Chondrocyte (in vitro differentiated cells): Measurements from ENCODE around the gene TDRD12. TPM values are rescaled to one million over a fixed set of nuclear protein-coding genes. Genes with fewer than 3 reads are reported as not detected.

Experiments
- DNase-seq: peaks from one replicate; pipeline ENCODE4 v3.0.0; 2021; ENCODE audit warnings: mixed read lengths, low spot score
- H3K27ac Mint-ChIP-seq: one replicate; pipeline ENCODE4 v1.8.0; 2021; ENCODE audit warnings: mild to moderate bottlenecking, moderate library complexity, mixed read lengths; ENCODE audit not compliant: unreplicated experiment
- H3K27me3 Mint-ChIP-seq: 2 replicates; pipeline ENCODE4 v1.8.0; 2021; ENCODE audit warnings: low read depth, mixed read lengths
- H3K36me3 Mint-ChIP-seq: 2 replicates; pipeline ENCODE4 v1.8.0; 2021; ENCODE audit warnings: low read depth, mixed read lengths
- H3K4me1 Mint-ChIP-seq: 2 replicates; pipeline ENCODE4 v1.8.0; 2021; ENCODE audit warnings: low read depth, mild to moderate bottlenecking, mixed read lengths
- H3K4me3 Mint-ChIP-seq: one replicate; pipeline ENCODE4 v1.8.0; 2021; ENCODE audit warnings: mild to moderate bottlenecking, moderate library complexity, mixed read lengths; ENCODE audit not compliant: unreplicated experiment
- H3K9me3 Mint-ChIP-seq: 2 replicates; pipeline ENCODE4 v1.8.0; 2021; ENCODE audit warnings: low read depth, mixed read lengths
- total RNA-seq: library from RNA; stranded (reverse); gene quantifications from 3 replicates; pipeline ENCODE4 v1.2.1, GENCODE V29; 2021
- TF ChIP-seq, protein P1 (sequence below): fragments of 200-600 bp; sonication (generic); IDR thresholded peaks from 2 replicates; pipeline ENCODE4 v1.5.0; 2021; ENCODE audit warnings: antibody characterized with exemption, mild to moderate bottlenecking, moderate library complexity

The TDRD12 gene
- total RNA-seq, 1 donor from 2014 or later: 0.22 TPM

DNA sequence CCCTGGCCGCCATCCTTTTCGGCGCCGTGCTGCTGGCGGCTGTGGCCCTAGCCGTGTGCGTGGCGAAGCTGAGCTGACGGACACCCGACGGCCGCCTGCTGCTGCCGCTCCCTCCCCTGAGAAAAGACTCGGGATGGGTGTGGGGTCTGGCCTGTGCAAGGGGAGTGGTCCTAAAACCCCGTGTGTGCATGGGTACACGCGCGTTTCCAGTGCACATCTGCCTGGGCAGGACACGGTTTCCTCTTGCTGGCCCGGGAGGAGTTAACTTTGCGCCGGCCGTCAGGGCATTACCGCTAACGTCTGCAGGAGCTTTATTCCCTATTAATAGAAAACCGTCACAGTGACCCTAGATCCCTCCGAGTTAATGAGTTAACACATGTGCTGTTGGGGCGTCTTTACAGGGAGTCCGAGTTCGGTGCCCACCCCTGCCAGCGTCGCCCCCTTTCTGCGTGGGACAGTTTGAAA lies 42.6 kb upstream of the TDRD12 start:
- TF ChIP-seq, protein P1, sequence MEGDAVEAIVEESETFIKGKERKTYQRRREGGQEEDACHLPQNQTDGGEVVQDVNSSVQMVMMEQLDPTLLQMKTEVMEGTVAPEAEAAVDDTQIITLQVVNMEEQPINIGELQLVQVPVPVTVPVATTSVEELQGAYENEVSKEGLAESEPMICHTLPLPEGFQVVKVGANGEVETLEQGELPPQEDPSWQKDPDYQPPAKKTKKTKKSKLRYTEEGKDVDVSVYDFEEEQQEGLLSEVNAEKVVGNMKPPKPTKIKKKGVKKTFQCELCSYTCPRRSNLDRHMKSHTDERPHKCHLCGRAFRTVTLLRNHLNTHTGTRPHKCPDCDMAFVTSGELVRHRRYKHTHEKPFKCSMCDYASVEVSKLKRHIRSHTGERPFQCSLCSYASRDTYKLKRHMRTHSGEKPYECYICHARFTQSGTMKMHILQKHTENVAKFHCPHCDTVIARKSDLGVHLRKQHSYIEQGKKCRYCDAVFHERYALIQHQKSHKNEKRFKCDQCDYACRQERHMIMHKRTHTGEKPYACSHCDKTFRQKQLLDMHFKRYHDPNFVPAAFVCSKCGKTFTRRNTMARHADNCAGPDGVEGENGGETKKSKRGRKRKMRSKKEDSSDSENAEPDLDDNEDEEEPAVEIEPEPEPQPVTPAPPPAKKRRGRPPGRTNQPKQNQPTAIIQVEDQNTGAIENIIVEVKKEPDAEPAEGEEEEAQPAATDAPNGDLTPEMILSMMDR: peak; percentile 3
- H3K9me3 Mint-ChIP-seq: no peaks in the 10 kb centered on the region
- peak overlapping the region; percentile 15 for H3K4me3 Mint-ChIP-seq
- peaks cover 9% of the 10 kb centered on the region for H3K27me3 Mint-ChIP-seq
- peaks cover 22% of the 10 kb centered on the region for H3K4me1 Mint-ChIP-seq
- no peak overlapping the region for H3K27ac Mint-ChIP-seq
- no peaks in the 10 kb centered on the region for H3K36me3 Mint-ChIP-seq
- DNase-seq: no peak

DNA sequence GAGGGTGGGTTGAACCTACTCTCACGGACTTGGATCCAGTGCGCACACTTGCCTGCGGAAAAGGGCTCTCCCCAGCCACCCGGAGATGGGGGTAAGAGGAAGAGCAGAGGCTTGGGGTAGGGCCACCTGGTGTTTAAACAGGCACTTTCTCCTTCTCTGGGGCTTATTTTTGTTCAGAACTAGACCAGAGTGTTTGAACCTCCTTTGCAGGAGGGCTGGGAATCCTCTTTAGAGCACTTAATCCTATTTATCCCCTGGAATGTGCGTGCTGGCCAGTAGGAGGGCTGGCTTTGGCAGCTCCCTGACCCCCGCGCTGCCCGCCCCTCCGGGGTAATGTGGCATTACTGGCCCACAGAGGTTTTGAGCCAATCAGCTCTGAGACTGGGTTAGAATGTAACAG lies 41.9 kb upstream of the TDRD12 start:
- Mint-ChIP-seq H3K36me3 (no peaks in the 10 kb centered on the region), H3K9me3 (no peaks in the 10 kb centered on the region), H3K4me1 (peaks cover 21% of the 10 kb centered on the region), H3K27ac (no peak overlapping the region), H3K27me3 (peaks cover 9% of the 10 kb centered on the region), H3K4me3 (no peak overlapping the region)
- TF ChIP-seq, protein P1: peak; percentile 25
- peak; percentile 47 for DNase-seq

DNA sequence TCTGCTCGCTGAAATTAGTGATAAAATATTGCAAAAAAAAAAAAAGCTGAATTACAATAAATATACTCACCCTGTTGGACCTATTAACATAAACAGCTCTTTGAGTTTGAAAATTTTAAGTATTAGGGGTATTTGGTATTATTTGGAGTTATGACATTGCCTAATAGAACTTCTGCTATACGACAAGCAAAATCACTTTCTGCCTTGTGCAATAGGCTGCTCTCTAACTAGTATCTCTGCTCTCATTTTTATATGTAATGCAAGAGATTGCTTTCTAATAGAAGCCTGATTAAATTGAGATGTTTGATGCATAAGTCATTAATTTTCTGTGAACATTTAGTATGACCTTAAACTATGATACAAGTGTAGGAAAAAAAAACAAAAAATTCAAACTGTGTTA lies 38.6 kb upstream of the TDRD12 start:
- no peak for DNase-seq
- Mint-ChIP-seq H3K27ac (peak overlapping the region; percentile 12), H3K4me1 (peaks cover 5% of the 10 kb centered on the region), H3K9me3 (no peaks in the 10 kb centered on the region), H3K36me3 (no peaks in the 10 kb centered on the region), H3K4me3 (no peak overlapping the region), H3K27me3 (peaks cover 9% of the 10 kb centered on the region)
- TF ChIP-seq, protein P1: no peak

DNA sequence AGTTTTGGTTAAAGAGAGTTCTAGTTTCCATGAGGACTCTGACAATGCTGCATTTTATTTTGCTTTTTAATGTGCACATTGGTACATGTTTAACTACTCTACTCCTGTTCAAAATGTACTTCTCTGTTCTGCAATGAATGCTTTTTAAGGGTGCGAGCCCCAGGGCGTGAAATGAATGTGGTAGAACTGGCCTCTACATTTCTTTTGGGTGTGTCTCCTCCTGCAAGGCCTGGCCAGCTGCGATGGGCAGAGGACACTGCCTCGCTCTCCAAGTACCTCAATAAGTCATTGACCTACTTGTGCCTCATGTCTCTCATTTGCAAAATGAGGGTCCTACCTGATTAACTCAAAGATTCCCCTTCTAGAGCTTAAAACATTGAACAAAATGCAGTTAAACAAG lies 37.2 kb upstream of the TDRD12 start:
- H3K27me3 Mint-ChIP-seq: peaks cover 6% of the 10 kb centered on the region
- H3K4me3 Mint-ChIP-seq: no peak overlapping the region
- DNase-seq: peak; percentile 15
- H3K36me3 Mint-ChIP-seq: no peaks in the 10 kb centered on the region
- H3K4me1 Mint-ChIP-seq: peaks cover 2% of the 10 kb centered on the region
- TF ChIP-seq, protein P1: no peak
- no peak overlapping the region for H3K27ac Mint-ChIP-seq
- no peaks in the 10 kb centered on the region for H3K9me3 Mint-ChIP-seq

DNA sequence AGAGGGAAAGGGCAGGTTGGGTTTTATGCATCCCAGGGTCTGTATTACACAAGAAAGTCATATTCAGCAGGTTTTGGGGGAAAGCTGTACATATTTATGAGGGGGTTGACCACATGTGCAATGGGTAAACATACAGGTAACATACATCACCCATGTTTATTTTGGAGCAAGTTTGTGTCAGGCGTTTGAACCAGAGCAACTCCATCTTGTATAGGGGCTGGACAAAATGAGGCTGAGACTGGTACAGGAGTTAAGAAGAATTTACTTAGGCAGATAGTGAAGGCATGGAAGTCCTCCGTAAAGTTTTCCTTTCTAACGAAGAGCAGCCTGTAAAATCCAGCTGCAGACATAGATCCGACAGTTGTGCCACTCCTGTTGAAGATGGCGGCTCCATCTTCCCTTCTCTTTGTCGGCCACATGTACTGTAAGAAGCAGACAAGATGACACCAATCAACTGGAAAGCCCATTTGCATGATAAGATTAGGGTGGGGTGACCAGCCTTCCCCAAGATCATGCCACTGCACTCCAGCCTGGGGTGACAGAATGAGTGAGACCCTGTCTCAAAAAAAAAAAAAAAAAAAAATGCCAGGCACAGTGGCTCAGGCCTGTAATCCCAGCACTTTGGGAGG lies 32.6 kb upstream of the TDRD12 start:
- TF ChIP-seq, protein P1: no peak
- Mint-ChIP-seq H3K9me3 (no peaks in the 10 kb centered on the region), H3K27me3 (no peaks in the 10 kb centered on the region), H3K4me3 (no peak overlapping the region), H3K4me1 (peaks cover 9% of the 10 kb centered on the region), H3K27ac (no peak overlapping the region), H3K36me3 (no peaks in the 10 kb centered on the region)
- DNase-seq: no peak
